HepG2 (cell line): Measurements from ENCODE around the gene STRN3. TPM values are rescaled to one million over a fixed set of nuclear protein-coding genes. Genes with fewer than 3 reads are reported as not detected.

Experiments used
- ATAC-seq: fragments of 200-7000 bp; cut with Tn5 transposase; 3 replicates; pipeline ENCODE4 v1.9.1; 2020; ENCODE audit warnings: mild to moderate bottlenecking, moderate library complexity
- BruUV-seq: library from RNA; stranded (reverse); fragments of 400-500 nt; replicated peaks from 2 replicates; lab custom pipeline; 2021; lab: Mats Ljungman, UMichigan
- CTCF ChIA-PET: fragments of 300-600 bp; formaldehyde crosslinking; extraction: SDS; loops from one replicate; lab custom pipeline; 2021; ENCODE audit warnings: low total read pairs, inconsistent platforms, low intra/inter-chr PET ratio; lab: Yijun Ruan, JAX
- POLR2A ChIA-PET: fragments of 350-600 bp; sonication (Branson Sonifier 250); formaldehyde crosslinking; loops from one replicate; lab custom pipeline; 2020; ENCODE audit warnings: antibody characterized with exemption, inconsistent platforms; lab: Yijun Ruan, JAX
- DNase-seq: peaks from one replicate; pipeline ENCODE4 v3.0.0-alpha.2; 2015; ENCODE audit warnings: low spot score
- FAIRE-seq: peaks from 3 replicates; lab custom pipeline; 2011; peaks lifted over from hg19 to GRCh38; lab: Jason Lieb, UNC
- H2AFZ ChIP-seq: one replicate; pipeline ENCODE4 v1.6.1; 2011; ENCODE audit warnings: low read length, inconsistent platforms
- H3K27ac ChIP-seq: fragments of 300-600 bp; 3 replicates; pipeline ENCODE4 v1.8.0; 2011; ENCODE audit warnings: mixed run types, mild to moderate bottlenecking, mixed read lengths, low read length, inconsistent platforms; ENCODE audit not compliant: insufficient read depth; ENCODE audit errors: extremely low read length
- H3K27me3 ChIP-seq, 2 experiments: fragments of 200-600 bp in 1 of 2; 2 replicates in 1 of 2; 3 replicates in 1 of 2; pipeline versions ENCODE4 v1.6.0 to v1.8.0; 2011; ENCODE audit warnings: low read length in 2 of 2, mild to moderate bottlenecking in 2 of 2, moderate library complexity in 2 of 2, inconsistent platforms in 1 of 2; ENCODE audit not compliant: insufficient read depth in 2 of 2, control insufficient read depth in 1 of 2
- H3K36me3 ChIP-seq, 2 experiments: fragments of 200-600 bp in 1 of 2; replicated peaks in 1 of 2; 2 replicates in 1 of 2; 3 replicates in 1 of 2; pipeline versions ENCODE4 v1.5.1 to v1.8.0; 2011; ENCODE audit warnings: low read length in 2 of 2, inconsistent platforms in 1 of 2; ENCODE audit not compliant: insufficient read depth in 2 of 2, control insufficient read depth in 1 of 2
- H3K4me1 ChIP-seq: 2 replicates; pipeline ENCODE4 v1.5.1; 2012; ENCODE audit warnings: low read length, inconsistent platforms; ENCODE audit not compliant: insufficient read depth
- H3K4me2 ChIP-seq: 2 replicates; pipeline ENCODE4 v1.6.0; 2011; ENCODE audit warnings: low read depth, low read length, inconsistent platforms
- H3K4me3 ChIP-seq, 3 experiments: fragments of 200-600 bp in 1 of 3; sonication (generic), shearing (Covaris generic) in 1 of 3; replicated peaks in 1 of 3; 2 replicates each; pipeline ENCODE4 v1.5.1; 2011 to 2016; ENCODE audit warnings: low read length in 3 of 3, inconsistent platforms in 2 of 3, low read depth in 2 of 3, mild to moderate bottlenecking in 2 of 3, control low read depth in 1 of 3, mixed read lengths in 1 of 3; ENCODE audit not compliant: insufficient read depth in 1 of 3
- H3K79me2 ChIP-seq: one replicate; pipeline ENCODE4 v1.6.1; 2011; ENCODE audit warnings: low read length, inconsistent platforms; ENCODE audit not compliant: insufficient read depth
- H3K9ac ChIP-seq: 2 replicates; pipeline ENCODE4 v1.6.0; 2011; ENCODE audit warnings: mild to moderate bottlenecking, low read depth, low read length, inconsistent platforms; ENCODE audit not compliant: insufficient read depth
- H3K9me3 ChIP-seq: 2 replicates; pipeline ENCODE4 v1.5.1; 2012; ENCODE audit warnings: mild to moderate bottlenecking, low read length
- H4K20me1 ChIP-seq: 2 replicates; pipeline ENCODE4 v1.6.0; 2011; ENCODE audit warnings: inconsistent platforms, mild to moderate bottlenecking, low read length, moderate library complexity; ENCODE audit not compliant: insufficient read depth
- HDAC2 ChIP-seq: sonication (generic); formaldehyde crosslinking; IDR thresholded peaks from 2 replicates; pipeline ENCODE4 v1.4.0; 2020; ENCODE audit warnings: missing genetic modification reagents
- PRMT3 ChIP-seq: sonication (generic); formaldehyde crosslinking; IDR thresholded peaks from 2 replicates; pipeline ENCODE4 v1.8.1; 2022; ENCODE audit warnings: low read depth, mild to moderate bottlenecking, moderate library complexity, missing genetic modification reagents, borderline replicate concordance
- RXRB ChIP-seq: IDR thresholded peaks from 2 replicates; pipeline ENCODE4 v1.6.1; 2016; ENCODE audit warnings: borderline replicate concordance, missing genetic modification reagents, missing compliant biosample characterization
- SAFB2 ChIP-seq: sonication (generic); formaldehyde crosslinking; IDR thresholded peaks from 2 replicates; pipeline ENCODE4 v1.5.1; 2020; ENCODE audit warnings: missing genetic modification reagents, low read depth, mild to moderate bottlenecking, borderline replicate concordance
- SIX4 ChIP-seq: sonication (generic); formaldehyde crosslinking; IDR thresholded peaks from 2 replicates; pipeline ENCODE4 v1.4.0; 2020; ENCODE audit warnings: missing genetic modification reagents
- ZBTB10 ChIP-seq: sonication (generic); formaldehyde crosslinking; IDR thresholded peaks from 2 replicates; pipeline ENCODE4 v1.4.0; 2020; ENCODE audit warnings: missing genetic modification reagents, borderline replicate concordance
- ZBTB7A ChIP-seq: sonication (generic); formaldehyde crosslinking; IDR thresholded peaks from 2 replicates; pipeline ENCODE4 v1.8.0; 2022; ENCODE audit warnings: mild to moderate bottlenecking, missing genetic modification reagents
- ZKSCAN8 ChIP-seq: IDR thresholded peaks from 2 replicates; pipeline ENCODE4 v1.6.1; 2016; ENCODE audit warnings: borderline replicate concordance, missing genetic modification reagents, missing compliant biosample characterization
- ZMAT5 ChIP-seq: sonication (generic); formaldehyde crosslinking; IDR thresholded peaks from 2 replicates; pipeline ENCODE4 v1.5.0; 2020; ENCODE audit warnings: mild to moderate bottlenecking, low read depth, missing genetic modification reagents, borderline replicate concordance
- ZNF44 ChIP-seq: sonication (generic); formaldehyde crosslinking; IDR thresholded peaks from 2 replicates; pipeline ENCODE4 v1.5.1; 2020; ENCODE audit warnings: mild to moderate bottlenecking, missing genetic modification reagents
- ZNF549 ChIP-seq: sonication (generic); formaldehyde crosslinking; IDR thresholded peaks from 2 replicates; pipeline ENCODE4 v1.5.0; 2020; ENCODE audit warnings: missing genetic modification reagents
- ZNF563 ChIP-seq: sonication (generic); formaldehyde crosslinking; IDR thresholded peaks from 2 replicates; pipeline ENCODE4 v1.8.0; 2022; ENCODE audit warnings: mild to moderate bottlenecking, moderate library complexity, missing genetic modification reagents
- ZNF780A ChIP-seq: sonication (generic); formaldehyde crosslinking; IDR thresholded peaks from 2 replicates; pipeline ENCODE4 v1.8.0; 2022; ENCODE audit warnings: mild to moderate bottlenecking, missing genetic modification reagents, moderate library complexity
- WGBS: methylation state at CpG from one replicate; pipeline ENCODE4 v1.1.6; 2017; ENCODE audit warnings: low lambda C conversion rate; 5-methylcytosine and 5-hydroxymethylcytosine counted together
- in situ Hi-C: cut with HindIII; loops from 2 replicates; pipeline ENCODE4 v1.10.0; 2017; ENCODE audit warnings: low pct_unique_long_range_greater_than_20kb; ENCODE audit not compliant: extremely low pct_ligation_motif_present
- intact Hi-C: fragments of 100-400 bp; cut with micrococcal nuclease; formaldehyde crosslinking; loops from one replicate; pipeline ENCODE4 v1.10.0; 2022; ENCODE audit not compliant: unreplicated experiment
- polyA plus RNA-seq, 8 experiments: library from polyadenylated mRNA; depleted of rRNA in 3 of 8; stranded (reverse) in 7 of 8; unstranded in 1 of 8; fragments of >200 nt; fragmentation: Illumina TruSeq in 4 of 8; extraction: Trizol in 4 of 8; gene quantifications; 2 replicates each; pipeline versions ENCODE4 v1.2.1 to v1.2.3, GENCODE V29; 2011 to 2016; ENCODE audit warnings: low read depth in 4 of 8, missing spikeins in 1 of 8, mixed read lengths in 1 of 8; ENCODE audit not compliant: insufficient read depth in 1 of 8
- total RNA-seq, 5 experiments: library from RNA; depleted of rRNA; stranded (reverse); fragments of >200 nt; fragmentation: Illumina TruSeq; extraction: Trizol; gene quantifications; 2 replicates each; pipeline ENCODE4 v1.2.3, GENCODE V29; 2016; ENCODE audit warnings: low read depth in 1 of 5
- TF ChIP-seq, protein P1 (sequence below), 2 experiments: fragments of 450-650 bp in 1 of 2; sonication (generic) in 1 of 2; formaldehyde crosslinking; IDR thresholded peaks; 2 replicates each; pipeline versions ENCODE4 v1.5.0 to v1.8.0; 2020 to 2022; ENCODE audit warnings: mild to moderate bottlenecking in 1 of 2, missing genetic modification reagents in 1 of 2
- TF ChIP-seq, protein P2 (sequence below): sonication (generic); formaldehyde crosslinking; IDR thresholded peaks from 2 replicates; pipeline ENCODE4 v1.8.1; 2023; ENCODE audit warnings: mild to moderate bottlenecking, missing genetic modification reagents, borderline replicate concordance

The STRN3 gene
- total and polyA plus RNA-seq, 2 of the 13 experiments (the other 11 are each of a cell fraction or from before 2014, with no cell fraction given): 49.4 to 123 TPM

GRCh38 chr14:31029016-31029970, 3.1 kb upstream of the STRN3 start:
- Histone ChIP-seq H3K36me3 (no peaks in the 10 kb centered on the region), H3K4me3 (no peak overlapping the region), H3K4me1 (peaks cover 73% of the 10 kb centered on the region), H3K4me2 (no peak overlapping the region), H4K20me1 (peaks cover 11% of the 10 kb centered on the region), H3K9ac (no peak overlapping the region), H3K27me3 (peaks cover 0 to 5% of the 10 kb centered on the region in 2 experiments; a peak in 1 of 5 replicates), H3K9me3 (no peaks in the 10 kb centered on the region), H3K27ac (no peak overlapping the region), H3K79me2 (peaks cover 32% of the 10 kb centered on the region), H2AFZ (no peak overlapping the region)
- FAIRE-seq (no peak), ATAC-seq (no peak), DNase-seq (no peak)
- 93% methylated on average over 3 of the region's 3 CpGs for WGBS
- ChIA-PET CTCF (no interaction called here), POLR2A (interaction anchor here (1.1 to 1.6 kb wide), 2 partner anchors 9 to 10 kb away, joined by 4 to 8 read pairs; no protein-coding TSS in a partner anchor)
- BruUV-seq: no TSS peak
- in situ Hi-C loops (loop anchor here (10.0 kb wide), 1 partner anchor 56 kb away; no protein-coding TSS in a partner anchor), intact Hi-C loops (loop anchor here (5.0 kb wide), 1 partner anchor 178 kb away; the partner anchor contains the start of gene HECTD1)
- TF ChIP-seq ZMAT5 (CRISPR knock-in tag): no peak
- no peak for TF ChIP-seq ZBTB10 (CRISPR knock-in tag)
- no peak for TF ChIP-seq ZNF549 (CRISPR knock-in tag)
- no peak for TF ChIP-seq SAFB2
- TF ChIP-seq ZKSCAN8: no peak
- TF ChIP-seq ZNF44 (CRISPR knock-in tag): 0 out of 2 replicates have a peak, but pooled peaks have one; percentile 68
- TF ChIP-seq RXRB (CRISPR knock-in tag): no peak
- no peak for TF ChIP-seq ZNF780A (CRISPR knock-in tag)
- no peak for TF ChIP-seq PRMT3 (CRISPR knock-in tag)
- TF ChIP-seq, protein P1, sequence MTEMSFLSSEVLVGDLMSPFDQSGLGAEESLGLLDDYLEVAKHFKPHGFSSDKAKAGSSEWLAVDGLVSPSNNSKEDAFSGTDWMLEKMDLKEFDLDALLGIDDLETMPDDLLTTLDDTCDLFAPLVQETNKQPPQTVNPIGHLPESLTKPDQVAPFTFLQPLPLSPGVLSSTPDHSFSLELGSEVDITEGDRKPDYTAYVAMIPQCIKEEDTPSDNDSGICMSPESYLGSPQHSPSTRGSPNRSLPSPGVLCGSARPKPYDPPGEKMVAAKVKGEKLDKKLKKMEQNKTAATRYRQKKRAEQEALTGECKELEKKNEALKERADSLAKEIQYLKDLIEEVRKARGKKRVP (CRISPR knock-in tag; IDR thresholded peaks at IDR 0.05): no peak
- no peak for TF ChIP-seq HDAC2 (CRISPR knock-in tag)
- TF ChIP-seq, protein P2, sequence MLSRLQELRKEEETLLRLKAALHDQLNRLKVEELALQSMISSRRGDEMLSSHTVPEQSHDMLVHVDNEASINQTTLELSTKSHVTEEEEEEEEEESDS (CRISPR knock-in tag): no peak
- no peak for TF ChIP-seq ZNF563 (CRISPR knock-in tag)
- no peak for TF ChIP-seq ZBTB7A (CRISPR knock-in tag)
- no peak for TF ChIP-seq SIX4 (CRISPR knock-in tag)
